GM12891 (cell line): Measurements from ENCODE around the gene KIF25.

Experiments
- DNase-seq: peaks from one replicate; pipeline ENCODE4 v3.0.0; 2011; ENCODE audit warnings: low spot score; ENCODE audit not compliant: insufficient read length
- FAIRE-seq: peaks from 2 replicates; lab custom pipeline; 2011; peaks lifted over from hg19 to GRCh38; lab: Jason Lieb, UNC
- PAX5 ChIP-seq: IDR thresholded peaks from 2 replicates; pipeline ENCODE4 v1.6.1; 2011; ENCODE audit warnings: low read length, moderate library complexity, mild to moderate bottlenecking; ENCODE audit not compliant: insufficient read depth, severe bottlenecking
- POLR2A ChIP-seq: IDR thresholded peaks from 2 replicates; pipeline ENCODE4 v1.6.1; 2011; ENCODE audit warnings: low read depth, low read length, control low read depth
- POLR2AphosphoS5 ChIP-seq: IDR thresholded peaks from 2 replicates; pipeline ENCODE4 v1.6.1; 2011; ENCODE audit warnings: low read depth, low read length, control low read depth
- POU2F2 ChIP-seq: IDR thresholded peaks from 2 replicates; pipeline ENCODE4 v1.6.1; 2011; ENCODE audit warnings: low read depth, mild to moderate bottlenecking, control low read depth, low read length, moderate library complexity
- SPI1 ChIP-seq: IDR thresholded peaks from 2 replicates; pipeline ENCODE4 v1.6.1; 2011; ENCODE audit warnings: low read depth, low read length, control low read depth
- TAF1 ChIP-seq: IDR thresholded peaks from 2 replicates; pipeline ENCODE4 v1.6.1; 2011; ENCODE audit warnings: low read depth, low read length, control low read depth

Gene KIF25

DNA sequence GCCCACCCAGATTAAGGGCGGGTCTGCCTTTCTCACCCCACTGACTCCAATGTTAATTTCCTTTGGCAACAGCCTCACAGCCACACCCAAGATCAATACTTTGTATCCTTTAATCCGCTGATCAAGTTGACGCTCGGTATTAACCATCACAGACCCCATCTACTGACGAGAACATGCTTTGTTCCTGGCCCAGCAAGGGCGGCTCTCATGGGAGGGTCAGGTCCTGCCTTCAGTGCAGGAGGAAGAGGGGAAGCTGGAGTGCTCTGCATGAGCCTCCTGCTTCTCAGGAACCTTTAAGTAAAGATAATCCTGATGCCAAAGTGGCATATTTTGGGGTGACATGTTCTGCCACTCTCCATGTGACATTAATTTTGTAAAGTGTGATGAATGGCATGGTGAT, 8.3 kb downstream of the KIF25 start:
- TF ChIP-seq PAX5: no peak
- TF ChIP-seq POLR2AphosphoS5: no peak
- no peak for TF ChIP-seq TAF1
- TF ChIP-seq POU2F2: no peak
- no peak for FAIRE-seq
- DNase-seq: no peak

GRCh38 chr6:168007592-168008338, 10.3 kb downstream of the KIF25 start:
- TF ChIP-seq PAX5 (no peak), SPI1 (no peak), POU2F2 (no peak), POLR2AphosphoS5 (no peak), POLR2A (no peak), TAF1 (no peak)
- DNase-seq (no peak), FAIRE-seq (no peak)

- no peak for DNase-seq
- TF ChIP-seq POLR2A (no peak), POU2F2 (no peak), POLR2AphosphoS5 (no peak), SPI1 (no peak), TAF1 (no peak), PAX5 (no peak)
- no peak for FAIRE-seq
Observed at GRCh38 chr6:168009331-168009730, 11.9 kb downstream of the KIF25 start.

DNA sequence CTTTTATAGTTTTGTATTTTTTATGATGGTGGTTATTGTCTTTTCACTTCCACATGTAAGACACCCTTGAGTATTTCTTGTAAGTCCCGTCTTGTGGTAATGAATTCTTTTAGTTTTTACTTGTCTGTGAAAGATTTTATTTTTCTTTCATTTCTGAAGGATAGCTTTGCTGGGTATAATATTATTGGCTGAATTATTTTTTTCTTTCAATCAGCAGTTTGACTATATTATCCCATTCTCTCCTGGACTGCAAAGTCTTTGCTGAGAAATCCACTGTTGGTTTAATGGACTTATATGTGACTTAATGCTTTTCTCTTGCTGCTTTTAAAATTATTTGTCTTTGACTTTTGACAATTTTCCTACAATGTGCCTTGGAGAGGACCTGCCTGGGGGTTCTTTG, 13.8 kb downstream of the KIF25 start:
- FAIRE-seq (no peak), DNase-seq (no peak)
- no peak for TF ChIP-seq TAF1
- TF ChIP-seq POU2F2: no peak
- TF ChIP-seq SPI1: no peak
- TF ChIP-seq PAX5: no peak
- TF ChIP-seq POLR2AphosphoS5: no peak
- no peak for TF ChIP-seq POLR2A

- no peak for DNase-seq
- TF ChIP-seq PAX5 (no peak), TAF1 (no peak), POU2F2 (no peak), SPI1 (no peak), POLR2A (no peak), POLR2AphosphoS5 (no peak)
- FAIRE-seq: no peak
Observed at GRCh38 chr6:168012431-168013249, 15.2 kb downstream of the KIF25 start.

GRCh38 chr6:168013250-168013915, 15.9 kb downstream of the KIF25 start:
- no peak for FAIRE-seq
- no peak for DNase-seq
- TF ChIP-seq POU2F2 (no peak), PAX5 (no peak), TAF1 (no peak), SPI1 (no peak), POLR2A (no peak), POLR2AphosphoS5 (no peak)

- FAIRE-seq (no peak), DNase-seq (no peak)
- TF ChIP-seq POLR2A (no peak), TAF1 (no peak), SPI1 (no peak), POU2F2 (no peak), PAX5 (no peak), POLR2AphosphoS5 (no peak)
Observed at GRCh38 chr6:168014428-168014827, 17.0 kb downstream of the KIF25 start.

DNA sequence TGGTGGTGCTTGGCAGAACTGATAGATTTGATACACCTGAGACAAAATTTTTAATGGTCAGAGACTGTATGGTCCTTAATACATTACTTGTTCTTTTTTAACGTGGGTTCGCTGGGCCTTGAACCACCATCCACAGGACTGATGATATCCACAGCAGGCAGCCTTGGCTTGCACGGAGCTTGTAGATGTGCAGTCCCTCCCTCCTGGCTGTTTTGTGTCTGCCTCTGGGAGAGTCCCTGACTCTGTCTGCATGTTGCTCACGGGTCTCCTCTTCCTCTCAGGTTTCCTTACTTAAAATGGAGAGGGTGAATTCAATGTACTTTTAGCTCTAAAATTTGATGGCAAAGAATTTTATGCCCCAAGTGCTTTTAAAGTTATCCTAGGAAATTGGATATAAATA, 17.5 kb downstream of the KIF25 start:
- DNase-seq (no peak), FAIRE-seq (no peak)
- no peak for TF ChIP-seq POLR2A
- no peak for TF ChIP-seq SPI1
- TF ChIP-seq POLR2AphosphoS5: no peak
- no peak for TF ChIP-seq TAF1
- no peak for TF ChIP-seq PAX5
- TF ChIP-seq POU2F2: no peak
